Measurements from ENCODE around the gene LPP. TPM values are rescaled to one million over a fixed set of nuclear protein-coding genes. Genes with fewer than 3 reads are reported as not detected.

The LPP gene
- total RNA-seq, 1 experiment from 2014 or later, result 120 TPM

DNA sequence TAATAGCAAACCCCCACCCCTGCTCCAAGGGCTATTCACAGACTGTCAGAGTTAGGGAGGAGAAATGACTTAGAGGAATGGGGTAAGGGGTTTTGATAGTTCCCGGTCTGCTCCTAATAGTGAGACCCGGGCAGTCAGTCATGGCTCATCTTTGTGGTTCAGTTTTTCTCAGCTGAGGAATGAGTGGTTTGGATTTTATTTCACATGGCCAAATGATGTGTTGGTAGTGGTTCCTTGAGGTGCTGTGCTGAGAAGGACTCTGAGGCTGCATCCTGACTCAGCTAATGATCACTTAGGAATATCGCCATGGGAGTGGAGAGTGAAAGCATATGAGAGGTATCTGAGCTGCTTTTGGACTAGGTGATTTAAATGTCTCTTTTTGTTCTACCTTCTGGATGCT lies 80.2 kb downstream of the LPP start:
- Mint-ChIP-seq H3K9me3 (ENCODE audit: unreplicated experiment) (peaks cover 10% of the 10 kb centered on the region), H3K27ac (ENCODE audit: unreplicated experiment) (no peak overlapping the region), H3K27me3 (ENCODE audit: insufficient read depth, unreplicated experiment) (no peaks in the 10 kb centered on the region), H3K36me3 (ENCODE audit: insufficient read depth, unreplicated experiment) (peaks cover 45% of the 10 kb centered on the region), H3K4me1 (ENCODE audit: low read depth, unreplicated experiment) (peaks cover 18% of the 10 kb centered on the region), H3K4me3 (ENCODE audit: unreplicated experiment) (no peak overlapping the region)
- H3K4me1 ChIP-seq, result peaks cover 9% of the 10 kb centered on the region; the same call in 1 of the 2 replicates
- POLR2A ChIA-PET, result no interaction called here
- TF ChIP-seq, protein P1, sequence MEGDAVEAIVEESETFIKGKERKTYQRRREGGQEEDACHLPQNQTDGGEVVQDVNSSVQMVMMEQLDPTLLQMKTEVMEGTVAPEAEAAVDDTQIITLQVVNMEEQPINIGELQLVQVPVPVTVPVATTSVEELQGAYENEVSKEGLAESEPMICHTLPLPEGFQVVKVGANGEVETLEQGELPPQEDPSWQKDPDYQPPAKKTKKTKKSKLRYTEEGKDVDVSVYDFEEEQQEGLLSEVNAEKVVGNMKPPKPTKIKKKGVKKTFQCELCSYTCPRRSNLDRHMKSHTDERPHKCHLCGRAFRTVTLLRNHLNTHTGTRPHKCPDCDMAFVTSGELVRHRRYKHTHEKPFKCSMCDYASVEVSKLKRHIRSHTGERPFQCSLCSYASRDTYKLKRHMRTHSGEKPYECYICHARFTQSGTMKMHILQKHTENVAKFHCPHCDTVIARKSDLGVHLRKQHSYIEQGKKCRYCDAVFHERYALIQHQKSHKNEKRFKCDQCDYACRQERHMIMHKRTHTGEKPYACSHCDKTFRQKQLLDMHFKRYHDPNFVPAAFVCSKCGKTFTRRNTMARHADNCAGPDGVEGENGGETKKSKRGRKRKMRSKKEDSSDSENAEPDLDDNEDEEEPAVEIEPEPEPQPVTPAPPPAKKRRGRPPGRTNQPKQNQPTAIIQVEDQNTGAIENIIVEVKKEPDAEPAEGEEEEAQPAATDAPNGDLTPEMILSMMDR (IDR thresholded peaks at IDR 0.05; ENCODE audit: insufficient read depth in 1 of 2, low read depth in 1 of 2, low read length in 1 of 2, severe bottlenecking in 1 of 2, unreplicated experiment in 1 of 2), result no peak
- intact Hi-C loops (cut with micrococcal nuclease; ENCODE audit: unreplicated experiment), result no loop called here
- no peaks in the 10 kb centered on the region for H3K9me3 ChIP-seq
- no peak overlapping the region for H3K4me3 ChIP-seq (ENCODE audit: low read depth, low read length)
- H3K27me3 ChIP-seq (replicated peaks; ENCODE audit: control insufficient read depth, insufficient read depth, low read length), result no peaks in the 10 kb centered on the region
- no TSS peak for BruUV-seq (replicated peaks)
- CTCF ChIA-PET, result no interaction called here
- DNase-seq, result no peak
- no peaks in the 10 kb centered on the region for H3K36me3 ChIP-seq (ENCODE audit: control insufficient read depth, insufficient read depth, low read length)

DNA sequence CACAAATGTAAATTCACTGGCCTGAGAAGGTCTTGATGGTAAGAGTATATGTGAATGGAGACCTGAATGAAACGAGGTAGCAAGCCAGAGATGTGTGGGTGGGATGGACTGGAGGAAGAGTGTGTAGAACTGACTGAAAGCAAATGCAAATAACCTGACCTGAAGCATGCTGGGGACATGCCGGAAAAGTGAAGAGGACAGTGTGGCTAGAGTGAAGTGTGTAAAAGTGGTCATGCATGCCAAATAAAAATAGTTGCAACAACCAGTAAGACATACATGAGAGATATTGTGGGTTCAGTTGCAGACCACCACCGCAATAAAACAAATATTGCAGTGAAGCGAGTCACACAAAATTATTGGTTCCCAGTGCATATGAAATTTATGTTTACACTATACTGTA lies 82.3 kb downstream of the LPP start:
- ChIA-PET POLR2A (no interaction called here), CTCF (no interaction called here)
- DNase-seq, result no peak
- Mint-ChIP-seq H3K4me1 (ENCODE audit: low read depth, unreplicated experiment) (peaks cover 30% of the 10 kb centered on the region), H3K4me3 (ENCODE audit: unreplicated experiment) (no peak overlapping the region), H3K27me3 (ENCODE audit: insufficient read depth, unreplicated experiment) (no peaks in the 10 kb centered on the region), H3K36me3 (ENCODE audit: insufficient read depth, unreplicated experiment) (peaks cover 27% of the 10 kb centered on the region), H3K9me3 (ENCODE audit: unreplicated experiment) (peaks cover 10% of the 10 kb centered on the region), H3K27ac (ENCODE audit: unreplicated experiment) (no peak overlapping the region)
- H3K4me3 ChIP-seq (ENCODE audit: low read depth, low read length), result no peak overlapping the region
- peaks cover 20% of the 10 kb centered on the region for H3K4me1 ChIP-seq
- TF ChIP-seq, protein P1 (IDR thresholded peaks at IDR 0.05; ENCODE audit: insufficient read depth in 1 of 2, low read depth in 1 of 2, low read length in 1 of 2, severe bottlenecking in 1 of 2, unreplicated experiment in 1 of 2), result no peak
- intact Hi-C loops (cut with micrococcal nuclease; ENCODE audit: unreplicated experiment), result no loop called here
- no TSS peak for BruUV-seq (replicated peaks)
- H3K27me3 ChIP-seq (replicated peaks; ENCODE audit: control insufficient read depth, insufficient read depth, low read length), result no peaks in the 10 kb centered on the region
- no peaks in the 10 kb centered on the region for H3K9me3 ChIP-seq
- no peaks in the 10 kb centered on the region for H3K36me3 ChIP-seq (ENCODE audit: control insufficient read depth, insufficient read depth, low read length)

DNA sequence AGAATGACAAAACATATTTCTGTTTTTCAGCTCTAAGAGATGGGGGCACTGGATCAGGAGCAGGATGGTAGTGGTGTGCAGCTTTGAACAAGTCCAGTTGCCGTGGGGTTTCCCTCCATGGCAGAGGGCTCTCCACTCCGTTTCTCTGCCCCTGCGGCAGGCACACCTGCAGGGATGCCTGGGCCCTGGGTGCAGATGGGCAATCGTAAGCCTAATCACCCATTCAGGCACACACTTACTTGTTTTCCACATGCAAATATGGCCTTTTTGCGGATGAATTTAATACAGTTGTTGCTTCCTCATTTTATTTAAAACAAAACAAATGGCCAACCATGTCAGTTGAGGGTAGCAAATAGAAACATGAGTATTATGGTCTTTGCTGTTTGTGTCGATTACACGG lies 85.1 kb downstream of the LPP start:
- POLR2A ChIA-PET, result no interaction called here
- no peaks in the 10 kb centered on the region for H3K27me3 Mint-ChIP-seq (ENCODE audit: insufficient read depth, unreplicated experiment)
- peaks cover 21% of the 10 kb centered on the region for H3K36me3 Mint-ChIP-seq (ENCODE audit: insufficient read depth, unreplicated experiment)
- Histone ChIP-seq H3K9me3 (no peaks in the 10 kb centered on the region), H3K27me3 (replicated peaks; ENCODE audit: control insufficient read depth, insufficient read depth, low read length) (no peaks in the 10 kb centered on the region), H3K4me3 (ENCODE audit: low read depth, low read length) (no peak overlapping the region), H3K4me1 (peaks cover 20% of the 10 kb centered on the region), H3K36me3 (ENCODE audit: control insufficient read depth, insufficient read depth, low read length) (no peaks in the 10 kb centered on the region)
- intact Hi-C loops (cut with micrococcal nuclease; ENCODE audit: unreplicated experiment), result no loop called here
- no peak overlapping the region for H3K4me3 Mint-ChIP-seq (ENCODE audit: unreplicated experiment)
- H3K9me3 Mint-ChIP-seq (ENCODE audit: unreplicated experiment), result peaks cover 10% of the 10 kb centered on the region
- TF ChIP-seq, protein P1 (IDR thresholded peaks at IDR 0.05; ENCODE audit: insufficient read depth in 1 of 2, low read depth in 1 of 2, low read length in 1 of 2, severe bottlenecking in 1 of 2, unreplicated experiment in 1 of 2), result no peak
- no peak for DNase-seq
- no peak overlapping the region for H3K27ac Mint-ChIP-seq (ENCODE audit: unreplicated experiment)
- H3K4me1 Mint-ChIP-seq (ENCODE audit: low read depth, unreplicated experiment), result peaks cover 35% of the 10 kb centered on the region
- no TSS peak for BruUV-seq (replicated peaks)
- CTCF ChIA-PET, result no interaction called here

Measured in Caco-2 (cell line).